Fibroblast of pulmonary artery (primary cell): ENCODE data around the gene IPO9.
"Not testable (repeated sequence)": the region's sequence is repeated elsewhere in the genome, so short reads cannot be mapped to it uniquely, and the experiment has no call there.

ENCODE experiments used
- DNase-seq: peaks from one replicate; pipeline ENCODE4 v3.0.0-alpha.2; 2010; ENCODE audit warnings: low read depth
- H3K4me3 ChIP-seq: replicated peaks from 2 replicates; pipeline ENCODE4 v1.5.1; 2011; ENCODE audit warnings: low read depth, mild to moderate bottlenecking, control low read depth, low read length, moderate library complexity
- CTCF ChIP-seq: IDR thresholded peaks from 2 replicates; pipeline ENCODE4 v1.5.1; 2011; ENCODE audit warnings: mild to moderate bottlenecking, control low read depth, low read length, inconsistent platforms; ENCODE audit errors: missing control alignments

IPO9 gene

GRCh38 chr1:201898240-201898894 lies 69.4 kb downstream of the IPO9 start:
- H3K4me3 ChIP-seq: no peak overlapping the region
- TF ChIP-seq CTCF: no peak
- DNase-seq: no peak

GRCh38 chr1:201898992-201899391 lies 70.0 kb downstream of the IPO9 start:
- TF ChIP-seq CTCF: no peak
- no peak for DNase-seq
- H3K4me3 ChIP-seq: no peak overlapping the region

GRCh38 chr1:201899683-201900429 lies 70.9 kb downstream of the IPO9 start:
- no peak for DNase-seq
- no peak overlapping the region for H3K4me3 ChIP-seq
- TF ChIP-seq CTCF: no peak

GRCh38 chr1:201900476-201900875 lies 71.5 kb downstream of the IPO9 start:
- no peak for TF ChIP-seq CTCF
- no peak overlapping the region for H3K4me3 ChIP-seq
- no peak for DNase-seq

GRCh38 chr1:201901036-201901435 lies 72.1 kb downstream of the IPO9 start:
- DNase-seq, H3K4me3 ChIP-seq: not testable (repeated sequence)

GRCh38 chr1:201902198-201902597 lies 73.2 kb downstream of the IPO9 start:
- no peak overlapping the region for H3K4me3 ChIP-seq
- DNase-seq: no peak
- TF ChIP-seq CTCF: no peak

GRCh38 chr1:201903135-201903534 lies 74.2 kb downstream of the IPO9 start:
- H3K4me3 ChIP-seq: no peak overlapping the region
- no peak for TF ChIP-seq CTCF
- DNase-seq: peak; percentile 47
